NCI-H748 (cell line): ENCODE data around the gene RASA1.

ENCODE experiments used
- DNase-seq: peaks from one replicate; lab custom pipeline; 2025; ENCODE audit not compliant: unreplicated experiment; lab: John Stamatoyannopoulos, UW

RASA1 gene

GRCh38 chr5:87359106-87359505, 91.4 kb downstream of the RASA1 start:
- no peak for DNase-seq

GRCh38 chr5:87360132-87360531, 92.4 kb downstream of the RASA1 start:
- DNase-seq: no peak

- DNase-seq: no peak
These were observed 93.4 kb downstream of the RASA1 start for GRCh38 chr5:87361031-87361445.

- no peak for DNase-seq
These were observed 94.0 kb downstream of the RASA1 start for GRCh38 chr5:87361536-87362213.

GRCh38 chr5:87367243-87367642, 99.6 kb downstream of the RASA1 start:
- DNase-seq: no peak

GRCh38 chr5:87368601-87369000, 100.9 kb downstream of the RASA1 start:
- no peak for DNase-seq

- DNase-seq: no peak
These were observed 101.7 kb downstream of the RASA1 start for GRCh38 chr5:87369431-87369830.

GRCh38 chr5:87372705-87373104, 105.0 kb downstream of the RASA1 start:
- DNase-seq: no peak

- no peak for DNase-seq
These were observed 114.5 kb downstream of the RASA1 start for GRCh38 chr5:87382224-87382623.

GRCh38 chr5:87383216-87383615, 115.5 kb downstream of the RASA1 start:
- no peak for DNase-seq

GRCh38 chr5:87385802-87386201, 118.1 kb downstream of the RASA1 start:
- no peak for DNase-seq

- no peak for DNase-seq
These were observed 120.4 kb downstream of the RASA1 start for GRCh38 chr5:87388129-87388528.

- DNase-seq: no peak
These were observed 121.8 kb downstream of the RASA1 start for GRCh38 chr5:87389296-87390034.

- no peak for DNase-seq
These were observed 122.4 kb downstream of the RASA1 start for GRCh38 chr5:87390075-87390474.

GRCh38 chr5:87390576-87391199, 123.0 kb downstream of the RASA1 start:
- DNase-seq: no peak

GRCh38 chr5:87392170-87392569, 124.5 kb downstream of the RASA1 start:
- no peak for DNase-seq

- no peak for DNase-seq
These were observed 125.1 kb downstream of the RASA1 start for GRCh38 chr5:87392801-87393200.

- no peak for DNase-seq
These were observed 125.6 kb downstream of the RASA1 start for GRCh38 chr5:87393331-87393730.

GRCh38 chr5:87394411-87395165, 126.9 kb downstream of the RASA1 start:
- no peak for DNase-seq

GRCh38 chr5:87398981-87399614, 131.4 kb downstream of the RASA1 start:
- no peak for DNase-seq

GRCh38 chr5:87399720-87400119, 132.0 kb downstream of the RASA1 start:
- DNase-seq: no peak
